ENCODE results near the gene ALKBH3.

ALKBH3 gene

GRCh38 chr11:43868852-43869567 lies 11.6 kb upstream of the ALKBH3 start:
- no peak for TF ChIP-seq PPARA (CRISPR knock-in tag; IDR thresholded peaks at IDR 0.05; ENCODE audit: borderline replicate concordance)
- TF ChIP-seq BACH2 (CRISPR knock-in tag; IDR thresholded peaks at IDR 0.05; ENCODE audit: borderline replicate concordance): no peak
- peak; percentile 76 for ATAC-seq

- TF ChIP-seq CSRNP3 (CRISPR knock-in tag; IDR thresholded peaks at IDR 0.05) (no peak), TOX (CRISPR knock-in tag; IDR thresholded peaks at IDR 0.05; ENCODE audit: borderline replicate concordance) (no peak), ESRRG (CRISPR knock-in tag; IDR thresholded peaks at IDR 0.05) (no peak), GLIS3 (CRISPR knock-in tag; IDR thresholded peaks at IDR 0.05) (no peak), PATZ1 (CRISPR knock-in tag; IDR thresholded peaks at IDR 0.05; ENCODE audit: borderline replicate concordance) (no peak), ZFP30 (CRISPR knock-in tag; IDR thresholded peaks at IDR 0.05) (no peak), ZNF70 (CRISPR knock-in tag; IDR thresholded peaks at IDR 0.05) (no peak), ZC3H10 (CRISPR knock-in tag; IDR thresholded peaks at IDR 0.05) (no peak), OSR1 (CRISPR knock-in tag; IDR thresholded peaks at IDR 0.05) (no peak), BACH2 (CRISPR knock-in tag; IDR thresholded peaks at IDR 0.05; ENCODE audit: borderline replicate concordance) (no peak), CREB5 (CRISPR knock-in tag; IDR thresholded peaks at IDR 0.05; ENCODE audit: low read depth) (no peak), PPARA (CRISPR knock-in tag; IDR thresholded peaks at IDR 0.05; ENCODE audit: borderline replicate concordance) (no peak), TSHZ2 (CRISPR knock-in tag; IDR thresholded peaks at IDR 0.05) (no peak), ISL1 (CRISPR knock-in tag; IDR thresholded peaks at IDR 0.05) (no peak)
- ATAC-seq: no peak
Observed at GRCh38 chr11:43871051-43871450, 9.6 kb upstream of the ALKBH3 start.

- TF ChIP-seq CSDC2 (CRISPR knock-in tag; IDR thresholded peaks at IDR 0.05) (no peak), SNAI2 (CRISPR knock-in tag; IDR thresholded peaks at IDR 0.05) (no peak), TOX (CRISPR knock-in tag; IDR thresholded peaks at IDR 0.05; ENCODE audit: borderline replicate concordance) (no peak), ESRRG (CRISPR knock-in tag; IDR thresholded peaks at IDR 0.05) (no peak), ZNF70 (CRISPR knock-in tag; IDR thresholded peaks at IDR 0.05) (no peak), PPARA (CRISPR knock-in tag; IDR thresholded peaks at IDR 0.05; ENCODE audit: borderline replicate concordance) (no peak), POU6F1 (CRISPR knock-in tag; IDR thresholded peaks at IDR 0.05; ENCODE audit: borderline replicate concordance, low read depth) (no peak), ISL1 (CRISPR knock-in tag; IDR thresholded peaks at IDR 0.05) (no peak), RARB (CRISPR knock-in tag; IDR thresholded peaks at IDR 0.05) (no peak), CREB5 (CRISPR knock-in tag; IDR thresholded peaks at IDR 0.05; ENCODE audit: low read depth) (no peak), TCF4 (CRISPR knock-in tag; IDR thresholded peaks at IDR 0.05; ENCODE audit: borderline replicate concordance) (no peak), OSR1 (CRISPR knock-in tag; IDR thresholded peaks at IDR 0.05) (no peak)
- no peak for ATAC-seq
Observed at GRCh38 chr11:43872995-43873394, 7.6 kb upstream of the ALKBH3 start.

Measured in SK-N-SH treated with all-trans-retinoic acid at 6 μM for 48 hours (cell line).